A549 (cell line): ENCODE data around the gene TMEM225B.

Experiments
- CBX8 ChIP-seq: fragments of 200-600 bp; sonication (generic); IDR thresholded peaks from 2 replicates; pipeline ENCODE4 v1.6.1; 2016
- CEBPB ChIP-seq, 2 experiments: fragments of >200 bp in 1 of 2; sonication (Bioruptor Twin) in 1 of 2; formaldehyde crosslinking in 1 of 2; IDR thresholded peaks; 2 replicates each; pipeline ENCODE4 v1.6.1; 2012 to 2016
- CTCF ChIP-seq: fragments of >200 bp; sonication (Bioruptor Twin); formaldehyde crosslinking; IDR thresholded peaks from 3 replicates; pipeline ENCODE4 v1.5.1; 2016
- E2F6 ChIP-seq: IDR thresholded peaks from 2 replicates; pipeline ENCODE4 v1.6.1; 2012; ENCODE audit warnings: low read depth, borderline replicate concordance
- ESRRA ChIP-seq: fragments of 150-350 bp; IDR thresholded peaks from 2 replicates; pipeline ENCODE4 v1.6.1; 2014; ENCODE audit warnings: mild to moderate bottlenecking, low read length, borderline replicate concordance
- HDAC2 ChIP-seq: fragments of 200-600 bp; sonication (generic); IDR thresholded peaks from 2 replicates; pipeline ENCODE4 v1.6.1; 2016
- JUN ChIP-seq, 2 experiments: fragments of >200 bp; sonication (Bioruptor Twin); formaldehyde crosslinking; IDR thresholded peaks; 2 replicates in 1 of 2; 3 replicates in 1 of 2; pipeline ENCODE4 v1.6.1; 2016 to 2017
- PHF8 ChIP-seq: fragments of 200-600 bp; sonication (generic); IDR thresholded peaks from 2 replicates; pipeline ENCODE4 v1.6.1; 2016; ENCODE audit warnings: low read depth, mild to moderate bottlenecking, antibody characterized with exemption, moderate library complexity, borderline replicate concordance
- RFX5 ChIP-seq: fragments of 450-650 bp; IDR thresholded peaks from 2 replicates; pipeline ENCODE4 v1.7.1; 2014; ENCODE audit warnings: antibody characterized with exemption, mild to moderate bottlenecking, moderate library complexity
- USF2 ChIP-seq: fragments of 450-650 bp; IDR thresholded peaks from 2 replicates; pipeline ENCODE4 v1.6.1; 2014; ENCODE audit warnings: antibody characterized with exemption

- TF ChIP-seq CBX8 (no peak), RFX5 (no peak), USF2 (no peak), CTCF (no peak), JUN (IDR thresholded peaks at IDR 0.05) (no peak), E2F6 (no peak), HDAC2 (no peak), PHF8 (no peak), CEBPB (IDR thresholded peaks at IDR 0.05) (no peak), ESRRA (no peak)
These were observed 45.4 kb downstream of the TMEM225B start for GRCh38 chr7:99643464-99643863.
